GM23338 (cell line): ENCODE measurements around the gene IBSP. TPM values are rescaled to one million over a fixed set of nuclear protein-coding genes. Genes with fewer than 3 reads are reported as not detected.

ENCODE experiments used
- ATAC-seq: fragments of 200-7000 bp; cut with Tn5 transposase; 3 replicates; pipeline ENCODE4 v1.9.1; 2020
- DNase-seq: peaks from one replicate; pipeline ENCODE4 v3.0.0-alpha.2; 2015; ENCODE audit warnings: low spot score
- H2AFZ ChIP-seq: fragments of 200-600 bp; sonication (generic); 2 replicates; pipeline ENCODE4 v1.8.0; 2016; ENCODE audit warnings: antibody characterized with exemption, mild to moderate bottlenecking, moderate library complexity
- H3F3A ChIP-seq: fragments of 200-600 bp; sonication (generic); replicated peaks from 2 replicates; pipeline ENCODE4 v1.8.0; 2017; ENCODE audit warnings: antibody characterized with exemption, mixed run types, low read depth
- H3K27ac ChIP-seq: fragments of 200-600 bp; sonication (generic); 2 replicates; pipeline ENCODE4 v1.6.1; 2016; ENCODE audit warnings: low read depth
- H3K27me3 ChIP-seq: fragments of 200-600 bp; sonication (generic); 2 replicates; pipeline ENCODE4 v1.8.0; 2016; ENCODE audit warnings: mild to moderate bottlenecking, mixed run types, moderate library complexity; ENCODE audit not compliant: insufficient read depth
- H3K36me3 ChIP-seq: fragments of 200-600 bp; sonication (generic); 2 replicates; pipeline ENCODE4 v1.8.0; 2016; ENCODE audit warnings: mild to moderate bottlenecking; ENCODE audit not compliant: insufficient read depth
- H3K4me1 ChIP-seq: fragments of 200-600 bp; sonication (generic); 2 replicates; pipeline ENCODE4 v1.8.0; 2016; ENCODE audit warnings: mild to moderate bottlenecking, moderate library complexity; ENCODE audit not compliant: insufficient read depth
- H3K4me2 ChIP-seq: fragments of 200-600 bp; sonication (generic); 2 replicates; pipeline ENCODE4 v1.7.1; 2017; ENCODE audit warnings: mixed run types
- H3K4me3 ChIP-seq: fragments of 200-600 bp; sonication (generic); 2 replicates; pipeline ENCODE4 v1.6.1; 2016; ENCODE audit warnings: mixed run types
- H3K79me2 ChIP-seq: fragments of 200-600 bp; sonication (generic); replicated peaks from 2 replicates; pipeline ENCODE4 v1.8.0; 2017; ENCODE audit warnings: mild to moderate bottlenecking; ENCODE audit not compliant: insufficient read depth
- H3K9me2 ChIP-seq: fragments of 200-600 bp; sonication (generic); 2 replicates; pipeline ENCODE4 v1.8.0; 2017; ENCODE audit not compliant: insufficient read depth
- H4K20me1 ChIP-seq: fragments of 200-600 bp; sonication (generic); replicated peaks from 2 replicates; pipeline ENCODE4 v1.8.0; 2017; ENCODE audit warnings: mild to moderate bottlenecking; ENCODE audit not compliant: insufficient read depth
- H3K27ac Mint-ChIP-seq: 2 replicates; pipeline ENCODE4 v1.8.0; 2020; ENCODE audit warnings: inconsistent platforms, mild to moderate bottlenecking, moderate library complexity, mixed read lengths
- H3K27me3 Mint-ChIP-seq: 3 replicates; pipeline ENCODE4 v1.8.0; 2022; ENCODE audit warnings: low read depth, mild to moderate bottlenecking, moderate library complexity, mixed read lengths, inconsistent platforms; ENCODE audit not compliant: insufficient read depth, poor library complexity
- H3K36me3 Mint-ChIP-seq: 3 replicates; pipeline ENCODE4 v1.8.0; 2021; ENCODE audit warnings: low read depth, mild to moderate bottlenecking, inconsistent platforms, moderate library complexity, mixed read lengths
- H3K4me1 Mint-ChIP-seq: 3 replicates; pipeline ENCODE4 v1.8.0; 2020; ENCODE audit warnings: mild to moderate bottlenecking, inconsistent platforms, mixed read lengths
- H3K4me3 Mint-ChIP-seq: 3 replicates; pipeline ENCODE4 v1.8.0; 2021; ENCODE audit warnings: moderate library complexity, mild to moderate bottlenecking, inconsistent platforms, mixed read lengths
- H3K9me3 Mint-ChIP-seq: 3 replicates; pipeline ENCODE4 v1.8.0; 2020; ENCODE audit warnings: moderate library complexity, mild to moderate bottlenecking, inconsistent platforms, mixed read lengths
- CREB1 ChIP-seq: fragments of 250-450 bp; sonication (Bioruptor Pico); IDR thresholded peaks from 2 replicates; pipeline ENCODE4 v1.5.0; 2020; ENCODE audit warnings: low read depth, mild to moderate bottlenecking, moderate library complexity
- CTCF ChIP-seq, 2 experiments: fragments of 200-600 bp in 1 of 2; sonication (generic) in 1 of 2; conservative IDR thresholded peaks; 2 replicates each; pipeline versions ENCODE4 v1.5.1 to v1.6.1; 2016 to 2017; ENCODE audit warnings: antibody characterized with exemption in 2 of 2, low read depth in 2 of 2, mild to moderate bottlenecking in 2 of 2, moderate library complexity in 1 of 2
- EZH2 ChIP-seq: fragments of 200-600 bp; sonication (generic); IDR thresholded peaks from one replicate; pipeline ENCODE4 v1.8.0; 2017; ENCODE audit warnings: antibody characterized with exemption, mild to moderate bottlenecking, low read depth; ENCODE audit not compliant: unreplicated experiment
- EZH2phosphoT487 ChIP-seq: fragments of 200-600 bp; sonication (generic); IDR thresholded peaks from one replicate; pipeline ENCODE4 v1.8.1; 2018; ENCODE audit warnings: antibody characterized with exemption; ENCODE audit not compliant: unreplicated experiment
- NANOG ChIP-seq: IDR thresholded peaks from 2 replicates; pipeline ENCODE4 v1.6.1; 2016; ENCODE audit warnings: antibody characterized with exemption, borderline replicate concordance
- POLR2AphosphoS5 ChIP-seq: IDR thresholded peaks from 2 replicates; pipeline ENCODE4 v1.6.1; 2016; ENCODE audit warnings: antibody characterized with exemption, low read depth
- REST ChIP-seq: IDR thresholded peaks from one replicate; pipeline ENCODE4 v1.6.1; 2018; ENCODE audit warnings: antibody characterized with exemption; ENCODE audit not compliant: unreplicated experiment
- STAT1 ChIP-seq: IDR thresholded peaks from one replicate; pipeline ENCODE4 v1.6.1; 2016; ENCODE audit warnings: antibody characterized with exemption; ENCODE audit not compliant: unreplicated experiment
- ZNF114 ChIP-seq: fragments of 250-450 bp; sonication (Bioruptor Pico); IDR thresholded peaks from 2 replicates; pipeline ENCODE4 v1.5.0; 2020; ENCODE audit warnings: mild to moderate bottlenecking, moderate library complexity
- ZNF331 ChIP-seq: fragments of 250-450 bp; sonication (Bioruptor Pico); IDR thresholded peaks from 2 replicates; pipeline ENCODE4 v1.5.0; 2020; ENCODE audit warnings: low read depth, mild to moderate bottlenecking, moderate library complexity
- polyA plus RNA-seq: library from polyadenylated mRNA; unstranded; fragments of >200 nt; fragmentation: Nextera tagmentation; extraction: Ambion mirVana; gene quantifications from 2 replicates; pipeline ENCODE4 v1.2.1, GENCODE V29; 2016
- total RNA-seq: library from RNA; depleted of rRNA; stranded (reverse); fragments of >200 nt; shearing (Covaris generic); gene quantifications from 2 replicates; pipeline ENCODE4 v1.2.3, GENCODE V29; 2014

The IBSP gene
- total and polyA plus RNA-seq, 2 experiments from 2014 or later, result not detected

DNA sequence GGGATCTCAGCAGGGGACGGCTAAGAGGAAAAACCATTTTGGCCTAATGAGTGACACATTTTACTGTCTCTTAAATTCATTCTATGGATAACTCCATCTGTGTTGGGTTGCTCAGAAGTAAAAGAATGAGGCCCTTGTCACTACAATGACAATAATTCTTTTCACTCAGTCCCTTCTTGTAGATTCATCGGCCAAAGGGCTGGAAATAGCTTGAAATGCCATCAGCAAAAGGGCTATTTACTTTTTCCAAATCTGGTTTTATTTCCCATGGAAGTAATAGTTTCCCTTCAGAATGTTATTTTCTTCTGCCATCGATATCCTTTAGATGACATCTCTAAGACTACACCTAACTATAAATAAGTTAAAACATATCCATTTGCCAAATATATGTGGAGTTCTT is 40.8 kb downstream of the IBSP start:
- ATAC-seq, result no peak
- H3K27ac ChIP-seq, result no peak overlapping the region
- H3K4me2 ChIP-seq, result no peak overlapping the region
- H3F3A ChIP-seq, result 0 out of 2 replicates have a peak, but pooled peaks cover 4% of the 10 kb centered on the region
- TF ChIP-seq ZNF331 (CRISPR knock-in tag), result no peak
- no peak overlapping the region for H3K4me3 ChIP-seq
- H3K36me3 ChIP-seq, result no peaks in the 10 kb centered on the region
- Mint-ChIP-seq H3K4me1 (peaks cover 21% of the 10 kb centered on the region), H3K27me3 (peaks cover 6% of the 10 kb centered on the region), H3K4me3 (no peak overlapping the region), H3K27ac (no peak overlapping the region), H3K36me3 (no peaks in the 10 kb centered on the region), H3K9me3 (no peaks in the 10 kb centered on the region)
- no peaks in the 10 kb centered on the region for H4K20me1 ChIP-seq
- H3K9me2 ChIP-seq, result no peaks in the 10 kb centered on the region
- 0 out of 2 replicates have a peak overlapping the region, but pooled peaks have one; percentile 35 for H2AFZ ChIP-seq
- no peak for DNase-seq
- H3K79me2 ChIP-seq, result no peaks in the 10 kb centered on the region
- H3K4me1 ChIP-seq, result no peaks in the 10 kb centered on the region
- no peaks in the 10 kb centered on the region for H3K27me3 ChIP-seq

DNA sequence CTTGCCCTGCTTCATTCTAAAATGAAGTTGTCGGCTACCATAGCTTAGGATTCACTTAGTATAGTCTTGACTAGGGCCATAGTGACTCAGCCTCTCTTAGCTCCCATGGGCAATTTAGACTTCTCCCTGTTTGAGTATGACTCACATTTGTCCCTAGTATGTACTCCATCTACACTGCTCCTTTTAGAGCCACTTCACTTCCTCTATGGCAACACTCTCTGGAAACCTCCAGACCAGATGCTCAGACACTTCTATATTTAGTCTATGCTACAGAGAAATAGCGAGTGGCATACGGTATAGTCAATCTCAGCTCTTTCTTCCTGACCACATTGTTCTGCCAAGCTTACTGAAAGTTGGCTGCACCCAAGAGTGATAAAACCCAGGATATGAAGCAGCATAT is 44.6 kb downstream of the IBSP start:
- Histone ChIP-seq H2AFZ (no peak overlapping the region), H3K9me2 (no peaks in the 10 kb centered on the region), H3K27ac (no peak overlapping the region), H3K4me3 (no peak overlapping the region), H3K27me3 (no peaks in the 10 kb centered on the region), H4K20me1 (no peaks in the 10 kb centered on the region), H3K79me2 (no peaks in the 10 kb centered on the region), H3K4me2 (no peak overlapping the region), H3K36me3 (no peaks in the 10 kb centered on the region), H3K4me1 (no peaks in the 10 kb centered on the region), H3F3A (no peaks in the 10 kb centered on the region)
- ATAC-seq (no peak), DNase-seq (no peak)
- peaks cover 10% of the 10 kb centered on the region for H3K4me1 Mint-ChIP-seq
- H3K27ac Mint-ChIP-seq, result no peak overlapping the region
- H3K9me3 Mint-ChIP-seq, result no peaks in the 10 kb centered on the region
- H3K36me3 Mint-ChIP-seq, result no peaks in the 10 kb centered on the region; the same call in 2 of the 3 replicates
- no peak for TF ChIP-seq CREB1 (CRISPR knock-in tag)
- TF ChIP-seq CTCF (conservative IDR thresholded peaks at IDR 0.05; ENCODE audit: low read depth in 2 of 2), result no peak
- no peak for TF ChIP-seq EZH2
- no peak for TF ChIP-seq STAT1
- no peak for TF ChIP-seq POLR2AphosphoS5
- no peak for TF ChIP-seq EZH2phosphoT487
- TF ChIP-seq ZNF331 (CRISPR knock-in tag), result no peak
- TF ChIP-seq NANOG, result no peak
- H3K4me3 Mint-ChIP-seq, result no peak overlapping the region
- peaks cover 2% of the 10 kb centered on the region for H3K27me3 Mint-ChIP-seq

DNA sequence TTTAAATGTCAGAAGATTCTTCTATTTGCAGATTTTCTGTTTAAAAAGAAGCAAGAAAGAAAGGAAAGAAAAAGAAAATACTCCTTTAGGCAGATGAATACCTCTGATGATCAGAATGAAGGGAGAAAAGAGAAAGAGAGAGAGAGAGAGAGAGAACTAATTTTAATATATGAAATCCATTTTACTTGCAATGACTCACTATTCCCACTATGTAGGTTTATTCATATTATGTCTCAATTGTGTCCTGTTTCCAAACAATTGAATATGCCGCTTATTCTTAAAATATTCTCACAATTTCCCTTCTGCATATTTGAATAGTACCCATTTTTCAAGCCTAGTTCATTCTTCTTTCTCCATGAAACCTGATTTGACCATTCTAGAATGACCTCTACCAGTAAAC is 45.1 kb downstream of the IBSP start:
- Histone ChIP-seq H4K20me1 (no peaks in the 10 kb centered on the region), H3K27ac (no peak overlapping the region), H3K36me3 (no peaks in the 10 kb centered on the region), H3K27me3 (no peaks in the 10 kb centered on the region), H3K4me2 (no peak overlapping the region), H3K4me3 (no peak overlapping the region), H3K4me1 (no peaks in the 10 kb centered on the region; the same call in 1 of the 2 replicates), H3K9me2 (no peaks in the 10 kb centered on the region), H3K79me2 (no peaks in the 10 kb centered on the region), H3F3A (no peaks in the 10 kb centered on the region), H2AFZ (no peak overlapping the region)
- TF ChIP-seq ZNF114 (CRISPR knock-in tag) (no peak), REST (no peak), POLR2AphosphoS5 (no peak), CTCF (conservative IDR thresholded peaks at IDR 0.05; ENCODE audit: low read depth in 2 of 2) (no peak), ZNF331 (CRISPR knock-in tag) (no peak), NANOG (no peak)
- ATAC-seq, result no peak
- Mint-ChIP-seq H3K4me1 (peaks cover 10% of the 10 kb centered on the region), H3K4me3 (no peak overlapping the region), H3K27ac (no peak overlapping the region), H3K9me3 (no peaks in the 10 kb centered on the region), H3K27me3 (peaks cover 2% of the 10 kb centered on the region), H3K36me3 (no peaks in the 10 kb centered on the region; the same call in 2 of the 3 replicates)
- DNase-seq, result no peak
